Pancreas (tissue), 10 donors: ENCODE measurements around the gene ATP9A. TPM values are rescaled to one million over a fixed set of nuclear protein-coding genes. Genes with fewer than 3 reads are reported as not detected.

Source experiments
- ATAC-seq, 4 donors: fragments of 200-7000 bp; cut with Tn5 transposase; one replicate each; pipeline versions ENCODE4 v1.8.0 to v1.9.1; 2020; ENCODE audit warnings: mild to moderate bottlenecking in 4 of 4, moderate library complexity in 4 of 4
- DNase-seq, 6 donors: peaks; one replicate each; pipeline ENCODE4 v3.0.0-alpha.2; 2020
- FAIRE-seq: peaks from 2 replicates; lab custom pipeline; 2012; peaks lifted over from hg19 to GRCh38; lab: Jason Lieb, UNC
- H3K27ac ChIP-seq, 4 donors: fragments of 200-600 bp; sonication (generic); 1 replicate in 3 of 4; 2 replicates in 1 of 4; pipeline versions ENCODE4 v1.5.0 to v1.8.0; 2020
- H3K27me3 ChIP-seq, 4 donors: fragments of 200-600 bp; one replicate each; pipeline ENCODE4 v1.8.0; 2021
- H3K36me3 ChIP-seq, 3 donors: fragments of 200-600 bp; sonication (generic) in 1 of 3; one replicate each; pipeline versions ENCODE4 v1.5.0 to v1.8.0; 2020 to 2021
- H3K4me1 ChIP-seq, 3 donors: fragments of 200-600 bp; one replicate each; pipeline ENCODE4 v1.8.0; 2021
- H3K4me3 ChIP-seq, 4 donors: fragments of 200-600 bp; sonication (generic) in 2 of 4; one replicate each; pipeline versions ENCODE4 v1.5.0 to v1.8.0; 2020 to 2021
- H3K9me3 ChIP-seq, 4 donors: fragments of 200-600 bp; one replicate each; pipeline ENCODE4 v1.8.0; 2021
- CTCF ChIP-seq, 4 donors: fragments of 200-600 bp; sonication (generic) in 3 of 4; IDR thresholded peaks; one replicate each; pipeline versions ENCODE4 v1.5.0 to v1.8.0; 2021; ENCODE audit warnings: antibody characterized with exemption in 4 of 4
- WGBS, 2 donors: extraction: QIAGEN DNeasy Blood & Tissue Kit; methylation state at CpG; one replicate each; pipeline ENCODE4 v1.1.7; 2013; 5-methylcytosine and 5-hydroxymethylcytosine counted together
- intact Hi-C, 3 donors: fragments of 100-400 bp; cut with DNase I; formaldehyde crosslinking; loops; one replicate each; pipeline versions ENCODE4 v1.11.1 to v1.14.2; 2022
- polyA plus RNA-seq, 2 donors: library from polyadenylated mRNA; stranded (reverse); fragments of 200-250 nt; gene quantifications; one replicate each; pipeline ENCODE4 v1.2.3, GENCODE V29; 2013
- total RNA-seq, 6 donors: library from RNA; stranded (reverse); fragmentation: NEBNext Ultra II Directional in 4 of 6; extraction: Animal tissue kit (Norgen Biotek cat#: 25700) in 4 of 6; gene quantifications; one replicate each; pipeline versions ENCODE4 v1.2.1 to v1.2.4, GENCODE V29; 2021 to 2023
- donor health status: healthy with polysubstance abuse.
- donor health status: DM: no; HTN: no; CAD: no; lungs with moderate emphysema.
- donor health status: DM: no; HTN: no; CAD: no.
- donor health status: control.
- donor health status: control.
- donor health status: Bipolar disorder and iron deficiency.
- donor health status: DM: yes; HTN: yes; CAD: no.
- donor health status: DM: no; HTN: no; CAD: no.
- donor health status: DM: no; HTN: no; CAD: no.
- donor health status: DM: yes; HTN: yes; CAD: no.

ATP9A gene
- total and polyA plus RNA-seq, 8 donors, result 5.8 to 41.0 (median 20.0) TPM

DNA sequence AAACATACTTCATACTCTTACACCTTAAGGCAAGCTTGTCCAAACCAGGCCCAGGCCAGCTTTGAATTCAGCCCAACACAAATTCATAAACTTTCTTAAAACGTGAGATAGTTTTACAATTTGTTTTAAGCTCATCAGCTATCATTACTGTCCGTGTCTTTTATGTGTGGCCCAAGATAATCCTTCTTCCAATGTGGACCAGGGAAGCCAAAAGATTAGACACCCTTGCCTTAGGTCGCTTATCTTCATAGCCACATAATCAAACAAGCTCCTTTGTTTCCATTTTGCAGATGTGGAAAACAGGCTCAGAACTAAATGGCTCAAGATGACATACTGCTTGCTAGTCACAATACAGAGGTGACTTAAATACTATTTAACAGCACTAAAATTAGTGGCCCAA, 28.1 kb upstream of the ATP9A start:
- Histone ChIP-seq H3K4me1 (peaks cover 0 to 14% (median 0%) of the 10 kb centered on the region in 3 donors), H3K4me3 (no peak overlapping the region), H3K27ac (no peak overlapping the region), H3K36me3 (no peaks in the 10 kb centered on the region), H3K9me3 (no peaks in the 10 kb centered on the region), H3K27me3 (no peaks in the 10 kb centered on the region)
- no peak for TF ChIP-seq CTCF (IDR thresholded peaks at IDR 0.05)
- intact Hi-C loops, result no loop called here
- ATAC-seq (no peak), FAIRE-seq (no peak), DNase-seq (no peak)
- 71 to 81% methylated on average over 3 of the region's 3 CpGs for WGBS, 2 donors

- intact Hi-C loops, result no loop called here
- WGBS, 2 donors, result 77 to 79% methylated on average over 7 of the region's 7 CpGs
Measured at GRCh38 chr20:51792960-51793359, 24.8 kb upstream of the ATP9A start.

GRCh38 chr20:51791626-51792025, 23.4 kb upstream of the ATP9A start:
- Histone ChIP-seq H3K27me3 (no peaks in the 10 kb centered on the region), H3K36me3 (no peaks in the 10 kb centered on the region), H3K27ac (no peak overlapping the region), H3K4me1 (no peaks in the 10 kb centered on the region), H3K4me3 (no peak overlapping the region), H3K9me3 (no peaks in the 10 kb centered on the region)
- FAIRE-seq (no peak), ATAC-seq (no peak), DNase-seq (no peak)
- intact Hi-C loops, result no loop called here
- no peak for TF ChIP-seq CTCF (IDR thresholded peaks at IDR 0.05)
- WGBS, 2 donors, result 84 to 86% methylated on average over 13 of the region's 13 CpGs

More at GRCh38 chr20:51792960-51793359, 24.8 kb upstream of the ATP9A start:
- Histone ChIP-seq H3K36me3 (no peaks in the 10 kb centered on the region), H3K4me3 (no peak overlapping the region), H3K9me3 (no peaks in the 10 kb centered on the region), H3K27me3 (no peaks in the 10 kb centered on the region), H3K4me1 (no peaks in the 10 kb centered on the region), H3K27ac (no peak overlapping the region)
- TF ChIP-seq CTCF (IDR thresholded peaks at IDR 0.05), result no peak
- DNase-seq, result no peak
- no peak for ATAC-seq
- no peak for FAIRE-seq

- ATAC-seq (no peak), DNase-seq (no peak), FAIRE-seq (no peak)
- H3K36me3 ChIP-seq, result no peaks in the 10 kb centered on the region
- intact Hi-C loops, result no loop called here
- no peaks in the 10 kb centered on the region for H3K4me1 ChIP-seq
- H3K27ac ChIP-seq, result no peak overlapping the region
- H3K9me3 ChIP-seq, result no peaks in the 10 kb centered on the region
- no peak overlapping the region for H3K4me3 ChIP-seq
- TF ChIP-seq CTCF (IDR thresholded peaks at IDR 0.05), result no peak
- 84 to 93% methylated on average over 17 of the region's 17 CpGs for WGBS, 2 donors
- H3K27me3 ChIP-seq, result no peaks in the 10 kb centered on the region
Measured at GRCh38 chr20:51790256-51790655, 22.1 kb upstream of the ATP9A start.

DNA sequence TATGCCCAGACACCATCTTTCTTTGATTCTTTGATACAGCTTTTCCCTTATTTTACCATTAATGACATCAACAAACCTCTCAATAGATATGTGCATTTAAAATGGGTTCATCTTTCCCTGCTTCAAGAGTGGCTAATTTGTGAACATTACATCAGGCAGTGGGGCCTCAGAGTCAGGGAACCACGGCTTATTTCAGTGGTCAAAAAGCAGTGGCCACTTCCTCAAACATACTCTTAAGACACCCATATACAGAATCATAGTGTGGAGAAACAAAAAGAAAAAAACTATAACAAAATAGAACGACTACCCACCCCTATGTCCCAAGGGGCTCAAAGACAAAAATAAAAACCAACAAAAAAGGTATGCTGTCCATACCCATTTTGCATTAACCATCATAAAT, 21.2 kb upstream of the ATP9A start:
- Histone ChIP-seq H3K27ac (no peak overlapping the region), H3K36me3 (no peaks in the 10 kb centered on the region), H3K9me3 (no peaks in the 10 kb centered on the region), H3K4me1 (no peaks in the 10 kb centered on the region), H3K27me3 (no peaks in the 10 kb centered on the region), H3K4me3 (no peak overlapping the region)
- ATAC-seq (no peak), FAIRE-seq (no peak), DNase-seq (no peak)
- WGBS, 2 donors, result 51 to 67% methylated on average over 2 of the region's 2 CpGs
- TF ChIP-seq CTCF (IDR thresholded peaks at IDR 0.05), result no peak
- intact Hi-C loops, result no loop called here
